OCI-LY7 (cell line): ENCODE results near the gene WIPF1. TPM values are rescaled to one million over a fixed set of nuclear protein-coding genes. Genes with fewer than 3 reads are reported as not detected.

Experiments used
- BruUV-seq: library from RNA; stranded (reverse); fragments of 400-500 nt; replicated peaks from 2 replicates; lab custom pipeline; 2021; lab: Mats Ljungman, UMichigan
- CTCF ChIA-PET: fragments of 300-600 bp; sonication (Branson Sonifier 250); formaldehyde crosslinking; loops from one replicate; lab custom pipeline; 2022; ENCODE audit warnings: antibody characterized with exemption; ENCODE audit not compliant: unreplicated experiment; lab: Charles Lee
- POLR2A ChIA-PET: fragments of 300-600 bp; sonication (Branson Sonifier 250); formaldehyde crosslinking; loops from one replicate; lab custom pipeline; 2022; ENCODE audit warnings: antibody characterized with exemption; lab: Charles Lee
- DNase-seq: peaks from one replicate; pipeline ENCODE4 v3.0.0-alpha.2; 2015; ENCODE audit warnings: low spot score
- H2AFZ ChIP-seq: fragments of 200-600 bp; sonication (generic), shearing (Covaris generic); 2 replicates; pipeline ENCODE4 v1.6.1; 2014; ENCODE audit warnings: mild to moderate bottlenecking, antibody characterized with exemption, low read length, moderate library complexity
- H3K27ac ChIP-seq: fragments of 200-600 bp; sonication (generic); 2 replicates; pipeline ENCODE4 v1.5.1; 2014; ENCODE audit warnings: mixed run types, low read depth, mild to moderate bottlenecking, moderate library complexity, low read length, inconsistent platforms; ENCODE audit not compliant: poor library complexity, severe bottlenecking
- H3K36me3 ChIP-seq: fragments of 200-600 bp; sonication (generic); 2 replicates; pipeline ENCODE4 v1.6.1; 2014; ENCODE audit warnings: mild to moderate bottlenecking, antibody characterized with exemption, low read length, moderate library complexity, mixed read lengths; ENCODE audit not compliant: insufficient read depth
- H3K4me1 ChIP-seq: fragments of 200-600 bp; sonication (generic); 2 replicates; pipeline ENCODE4 v1.5.1; 2014; ENCODE audit warnings: mild to moderate bottlenecking, low read length; ENCODE audit not compliant: insufficient read depth, poor library complexity, severe bottlenecking
- H3K4me2 ChIP-seq: fragments of 200-600 bp; sonication (generic); 2 replicates; pipeline ENCODE4 v1.6.1; 2014; ENCODE audit warnings: mild to moderate bottlenecking, low read length
- H3K4me3 ChIP-seq: fragments of 200-600 bp; sonication (generic); 2 replicates; pipeline ENCODE4 v1.5.1; 2014; ENCODE audit warnings: mild to moderate bottlenecking, low read depth, low read length; ENCODE audit not compliant: poor library complexity, severe bottlenecking
- H3K79me2 ChIP-seq: fragments of 200-600 bp; sonication (generic); 2 replicates; pipeline ENCODE4 v1.6.1; 2016; ENCODE audit warnings: low read depth, mild to moderate bottlenecking, low read length, moderate library complexity, mixed read lengths; ENCODE audit not compliant: insufficient read depth
- H3K9me2 ChIP-seq: fragments of 200-600 bp; sonication (generic); 2 replicates; pipeline ENCODE4 v1.6.1; 2016; ENCODE audit warnings: mild to moderate bottlenecking, low read length, mixed read lengths; ENCODE audit not compliant: insufficient read depth
- H3K9me3 ChIP-seq: fragments of 200-600 bp; sonication (generic); 2 replicates; pipeline ENCODE4 v1.6.1; 2014; ENCODE audit warnings: mild to moderate bottlenecking, mixed run types, low read length, mixed read lengths
- H4K20me1 ChIP-seq: fragments of 200-600 bp; sonication (generic); 2 replicates; pipeline ENCODE4 v1.6.1; 2014; ENCODE audit warnings: mild to moderate bottlenecking, antibody characterized with exemption, low read length, moderate library complexity, mixed read lengths; ENCODE audit not compliant: insufficient read depth
- CTCF ChIP-seq: fragments of 200-600 bp; sonication (generic); conservative IDR thresholded peaks from 2 replicates; pipeline ENCODE4 v1.5.1; 2014; ENCODE audit warnings: mild to moderate bottlenecking, antibody characterized with exemption, low read length, moderate library complexity, mixed read lengths
- EZH2phosphoT487 ChIP-seq: fragments of 200-600 bp; sonication (generic); IDR thresholded peaks from 2 replicates; pipeline ENCODE4 v1.6.1; 2018; ENCODE audit warnings: low read depth, borderline replicate concordance, mild to moderate bottlenecking, mixed run types, antibody characterized with exemption, low read length, moderate library complexity, mixed read lengths
- intact Hi-C: fragments of 100-400 bp; cut with micrococcal nuclease; formaldehyde crosslinking; loops from one replicate; pipeline ENCODE4 v1.10.0; 2022; ENCODE audit not compliant: unreplicated experiment
- total RNA-seq, 2 experiments: library from RNA; depleted of rRNA in 1 of 2; stranded (reverse); fragments of >200 nt in 1 of 2; shearing (Covaris generic) in 1 of 2; gene quantifications; 2 replicates each; pipeline ENCODE4 v1.2.3, GENCODE V29; 2014 to 2022

Gene WIPF1
- total RNA-seq, 2 experiments from 2014 or later: 27.1 to 192 TPM

GRCh38 chr2:174633623-174633930 lies 36.0 kb upstream of the WIPF1 start:
- Histone ChIP-seq H3K9me2 (no peaks in the 10 kb centered on the region), H4K20me1 (no peaks in the 10 kb centered on the region), H3K4me1 (peaks cover 28% of the 10 kb centered on the region), H3K9me3 (no peaks in the 10 kb centered on the region), H3K4me3 (peak overlapping the region; percentile 73), H3K27ac (peak overlapping the region; percentile 70), H3K79me2 (peaks cover 19% of the 10 kb centered on the region), H2AFZ (peak overlapping the region; percentile 80; the same call in 1 of the 2 replicates), H3K36me3 (peaks cover 33% of the 10 kb centered on the region), H3K4me2 (peak overlapping the region; percentile 99)
- no TSS peak for BruUV-seq
- no peak for TF ChIP-seq EZH2phosphoT487
- TF ChIP-seq CTCF: no peak
- DNase-seq: peak; percentile 60
- intact Hi-C loops: loop anchor here (2.0 to 10.0 kb wide), 2 partner anchors 23 to 1279 kb away; partner anchors contain the start of gene CDCA7
- ChIA-PET CTCF (interaction anchor here (1.0 to 1.6 kb wide), 4 partner anchors 10 to 55 kb away, joined by 3 to 5 read pairs (median 4); no protein-coding TSS in a partner anchor), POLR2A (interaction anchor here (0.6 to 4.3 kb wide), 10 partner anchors 9 to 61 kb away, joined by 3 to 81 read pairs (median 4); partner anchors contain the start of gene WIPF1)

- Histone ChIP-seq H3K4me2 (peak overlapping the region; percentile 99), H3K27ac (peak overlapping the region; percentile 70), H3K4me1 (peaks cover 28% of the 10 kb centered on the region), H4K20me1 (no peaks in the 10 kb centered on the region), H3K9me3 (no peaks in the 10 kb centered on the region), H3K4me3 (peak overlapping the region; percentile 73), H3K79me2 (peaks cover 19% of the 10 kb centered on the region), H3K36me3 (peaks cover 38% of the 10 kb centered on the region), H2AFZ (peak overlapping the region; percentile 80; the same call in 1 of the 2 replicates), H3K9me2 (no peaks in the 10 kb centered on the region)
- ChIA-PET POLR2A (interaction anchor here (0.7 to 4.3 kb wide), 13 partner anchors 8 to 1037 kb away, joined by 3 to 81 read pairs (median 5); partner anchors contain the start of gene WIPF1), CTCF (interaction anchor here (1.0 to 1.6 kb wide), 2 partner anchors 10 kb away, joined by 3 to 5 read pairs; no protein-coding TSS in a partner anchor)
- intact Hi-C loops: loop anchor here (2.0 to 10.0 kb wide), 2 partner anchors 22 to 1278 kb away; partner anchors contain the start of gene CDCA7
- TF ChIP-seq CTCF (no peak), EZH2phosphoT487 (no peak)
- peak; percentile 40 for DNase-seq
- no TSS peak for BruUV-seq
Observed at GRCh38 chr2:174632841-174633622, 35.4 kb upstream of the WIPF1 start.
